MCF 10A (cell line): ENCODE results near the gene KDM4C. TPM values are rescaled to one million over a fixed set of nuclear protein-coding genes. Genes with fewer than 3 reads are reported as not detected.

ENCODE experiments used
- BruUV-seq: library from RNA; stranded (reverse); fragments of 400-500 nt; replicated peaks from 2 replicates; lab custom pipeline; 2021; lab: Mats Ljungman, UMichigan
- CTCF ChIA-PET: fragments of 300-600 bp; sonication (Branson Sonifier 250); formaldehyde crosslinking; extraction: SDS; loops from one replicate; lab custom pipeline; 2021; ENCODE audit warnings: antibody characterized with exemption, inconsistent platforms; lab: Yijun Ruan, JAX
- POLR2A ChIA-PET: fragments of 300-600, 350-650 bp; sonication (Branson Sonifier 250); formaldehyde crosslinking; extraction: SDS; loops from one replicate; lab custom pipeline; 2020; ENCODE audit warnings: antibody characterized with exemption, inconsistent platforms; lab: Yijun Ruan, JAX
- DNase-seq: peaks from one replicate; pipeline ENCODE4 v3.0.0-alpha.2; 2018; ENCODE audit not compliant: unreplicated experiment
- H3K27ac Mint-ChIP-seq: one replicate; pipeline ENCODE4 v1.8.0; 2022; ENCODE audit warnings: mild to moderate bottlenecking, low read depth, mixed read lengths; ENCODE audit not compliant: unreplicated experiment
- H3K27me3 Mint-ChIP-seq: one replicate; pipeline ENCODE4 v1.8.0; 2022; ENCODE audit warnings: mixed read lengths; ENCODE audit not compliant: insufficient read depth, unreplicated experiment
- H3K36me3 Mint-ChIP-seq: one replicate; pipeline ENCODE4 v1.8.0; 2022; ENCODE audit warnings: mild to moderate bottlenecking, moderate library complexity, mixed read lengths; ENCODE audit not compliant: insufficient read depth, unreplicated experiment
- H3K4me1 Mint-ChIP-seq: one replicate; pipeline ENCODE4 v1.8.0; 2022; ENCODE audit warnings: mixed read lengths; ENCODE audit not compliant: insufficient read depth, unreplicated experiment
- H3K4me3 Mint-ChIP-seq: one replicate; pipeline ENCODE4 v1.8.0; 2022; ENCODE audit warnings: mild to moderate bottlenecking, moderate library complexity, mixed read lengths; ENCODE audit not compliant: unreplicated experiment
- H3K9me3 Mint-ChIP-seq: one replicate; pipeline ENCODE4 v1.8.0; 2022; ENCODE audit warnings: mixed read lengths; ENCODE audit not compliant: unreplicated experiment
- CTCF ChIP-seq: fragments of 200-600 bp; IDR thresholded peaks from one replicate; pipeline ENCODE4 v1.8.0; 2022; ENCODE audit warnings: antibody characterized with exemption, mild to moderate bottlenecking; ENCODE audit not compliant: unreplicated experiment
- intact Hi-C: fragments of 100-400 bp; cut with micrococcal nuclease; formaldehyde crosslinking; loops from 2 replicates; pipeline ENCODE4 v1.14.1; 2022
- total RNA-seq: library from RNA; stranded (reverse); gene quantifications from 2 replicates; pipeline ENCODE4 v1.2.3, GENCODE V29; 2022

KDM4C gene
- total RNA-seq, 1 experiment from 2014 or later, result 29.5 TPM

- BruUV-seq, result no TSS peak
- no peak overlapping the region for H3K27ac Mint-ChIP-seq
- ChIA-PET CTCF (interaction anchor here (1.3 kb wide), 1 partner anchor 22 kb away, joined by 3 read pairs; no protein-coding TSS in a partner anchor), POLR2A (interaction anchor here (0.6 kb wide), 1 partner anchor 35 kb away, joined by 3 read pairs; no protein-coding TSS in a partner anchor)
- no peak for DNase-seq
- H3K4me3 Mint-ChIP-seq, result no peak overlapping the region
- peaks cover 6% of the 10 kb centered on the region for H3K36me3 Mint-ChIP-seq
- H3K9me3 Mint-ChIP-seq, result no peaks in the 10 kb centered on the region
- H3K27me3 Mint-ChIP-seq, result no peaks in the 10 kb centered on the region
- no peak for TF ChIP-seq CTCF
- intact Hi-C loops, result no loop called here
- peaks cover 17% of the 10 kb centered on the region for H3K4me1 Mint-ChIP-seq
Measured at GRCh38 chr9:6761306-6761705, 3.5 kb downstream of the KDM4C start.

- H3K27ac Mint-ChIP-seq, result no peak overlapping the region
- TF ChIP-seq CTCF, result no peak
- intact Hi-C loops, result no loop called here
Measured at GRCh38 chr9:6763244-6763643, 5.5 kb downstream of the KDM4C start.

GRCh38 chr9:6764011-6764410, 6.2 kb downstream of the KDM4C start:
- ChIA-PET POLR2A (interaction anchor here (0.6 kb wide), 1 partner anchor 23 kb away, joined by 3 read pairs; no protein-coding TSS in a partner anchor), CTCF (interaction anchor here (0.5 kb wide), 1 partner anchor 23 kb away, joined by 3 read pairs; no protein-coding TSS in a partner anchor)
- Mint-ChIP-seq H3K27me3 (no peaks in the 10 kb centered on the region), H3K9me3 (no peaks in the 10 kb centered on the region), H3K27ac (no peak overlapping the region), H3K4me1 (peaks cover 17% of the 10 kb centered on the region), H3K36me3 (no peaks in the 10 kb centered on the region), H3K4me3 (no peak overlapping the region)
- intact Hi-C loops, result no loop called here
- DNase-seq, result no peak
- TF ChIP-seq CTCF, result no peak
- no TSS peak for BruUV-seq

More at GRCh38 chr9:6763244-6763643, 5.5 kb downstream of the KDM4C start:
- Mint-ChIP-seq H3K36me3 (no peaks in the 10 kb centered on the region), H3K4me1 (peaks cover 17% of the 10 kb centered on the region), H3K9me3 (no peaks in the 10 kb centered on the region), H3K4me3 (no peak overlapping the region), H3K27me3 (no peaks in the 10 kb centered on the region)
- DNase-seq, result no peak
- BruUV-seq, result no TSS peak
- POLR2A ChIA-PET, result interaction anchor here (0.6 kb wide), 1 partner anchor 22 kb away, joined by 3 read pairs; no protein-coding TSS in a partner anchor
- CTCF ChIA-PET, result no interaction called here

- TF ChIP-seq CTCF, result no peak
- ChIA-PET CTCF (no interaction called here), POLR2A (interaction anchor here (0.8 kb wide), 1 partner anchor 8 kb away, joined by 3 read pairs; no protein-coding TSS in a partner anchor)
- Mint-ChIP-seq H3K4me1 (peaks cover 17% of the 10 kb centered on the region), H3K27ac (peak overlapping the region; percentile 5), H3K36me3 (no peaks in the 10 kb centered on the region), H3K27me3 (no peaks in the 10 kb centered on the region), H3K4me3 (no peak overlapping the region), H3K9me3 (no peaks in the 10 kb centered on the region)
- DNase-seq, result peak; percentile 11
- intact Hi-C loops, result no loop called here
- no TSS peak for BruUV-seq
Measured at GRCh38 chr9:6764523-6764922, 6.8 kb downstream of the KDM4C start.
